ENCODE measurements around the gene SNED1. TPM values are rescaled to one million over a fixed set of nuclear protein-coding genes. Genes with fewer than 3 reads are reported as not detected.

SNED1 gene
- total RNA-seq, 2 donors from 2014 or later: 3.0 to 4.8 TPM

- H3K4me1 Mint-ChIP-seq: no peaks in the 10 kb centered on the region
- no peak overlapping the region for H3K27ac Mint-ChIP-seq
These were observed 17.1 kb upstream of the SNED1 start for GRCh38 chr2:240981280-240981679.

GRCh38 chr2:240981871-240982800 lies 16.3 kb upstream of the SNED1 start:
- no peak overlapping the region for H3K27ac Mint-ChIP-seq
- H3K9me3 Mint-ChIP-seq: no peaks in the 10 kb centered on the region
- ATAC-seq (replicated peaks): no peak
- no peaks in the 10 kb centered on the region for H3K4me1 Mint-ChIP-seq
- no peaks in the 10 kb centered on the region for H3K27me3 Mint-ChIP-seq
- H3K36me3 Mint-ChIP-seq (ENCODE audit: low read depth): no peaks in the 10 kb centered on the region
- no peak overlapping the region for H3K4me3 Mint-ChIP-seq

More at GRCh38 chr2:240981280-240981679, 17.1 kb upstream of the SNED1 start:
- Mint-ChIP-seq H3K9me3 (no peaks in the 10 kb centered on the region), H3K4me3 (no peak overlapping the region), H3K36me3 (ENCODE audit: low read depth) (no peaks in the 10 kb centered on the region), H3K27me3 (no peaks in the 10 kb centered on the region)
- no peak for ATAC-seq (replicated peaks)

GRCh38 chr2:240982821-240983281 lies 15.6 kb upstream of the SNED1 start:
- Mint-ChIP-seq H3K36me3 (ENCODE audit: low read depth) (no peaks in the 10 kb centered on the region), H3K27ac (no peak overlapping the region), H3K9me3 (no peaks in the 10 kb centered on the region), H3K4me1 (no peaks in the 10 kb centered on the region), H3K27me3 (no peaks in the 10 kb centered on the region), H3K4me3 (no peak overlapping the region)
- no peak for ATAC-seq (replicated peaks)

- Mint-ChIP-seq H3K4me1 (no peaks in the 10 kb centered on the region), H3K27me3 (no peaks in the 10 kb centered on the region), H3K9me3 (no peaks in the 10 kb centered on the region), H3K27ac (no peak overlapping the region), H3K36me3 (ENCODE audit: low read depth) (no peaks in the 10 kb centered on the region), H3K4me3 (no peak overlapping the region)
- ATAC-seq (replicated peaks): peak; percentile 67
These were observed 14.9 kb upstream of the SNED1 start for GRCh38 chr2:240983361-240983995.

- H3K27me3 Mint-ChIP-seq: no peaks in the 10 kb centered on the region
- no peaks in the 10 kb centered on the region for H3K4me1 Mint-ChIP-seq
- H3K36me3 Mint-ChIP-seq (ENCODE audit: low read depth): no peaks in the 10 kb centered on the region
- H3K9me3 Mint-ChIP-seq: no peaks in the 10 kb centered on the region
- no peak for ATAC-seq (replicated peaks)
- no peak overlapping the region for H3K4me3 Mint-ChIP-seq
- H3K27ac Mint-ChIP-seq: no peak overlapping the region
These were observed 14.4 kb upstream of the SNED1 start for GRCh38 chr2:240983996-240984498.

GRCh38 chr2:240985881-240986786 lies 12.3 kb upstream of the SNED1 start:
- H3K27me3 Mint-ChIP-seq: no peaks in the 10 kb centered on the region

GRCh38 chr2:240986787-240987411 lies 11.5 kb upstream of the SNED1 start:
- H3K4me3 Mint-ChIP-seq: no peak overlapping the region
- no peaks in the 10 kb centered on the region for H3K9me3 Mint-ChIP-seq
- no peak for ATAC-seq (replicated peaks)
- no peaks in the 10 kb centered on the region for H3K36me3 Mint-ChIP-seq (ENCODE audit: low read depth)
- no peak overlapping the region for H3K27ac Mint-ChIP-seq
- no peaks in the 10 kb centered on the region for H3K27me3 Mint-ChIP-seq
- no peaks in the 10 kb centered on the region for H3K4me1 Mint-ChIP-seq

More at GRCh38 chr2:240985881-240986786, 12.3 kb upstream of the SNED1 start:
- H3K4me1 Mint-ChIP-seq: no peaks in the 10 kb centered on the region
- no peak overlapping the region for H3K4me3 Mint-ChIP-seq
- H3K9me3 Mint-ChIP-seq: no peaks in the 10 kb centered on the region
- ATAC-seq (replicated peaks): no peak
- H3K27ac Mint-ChIP-seq: no peak overlapping the region
- no peaks in the 10 kb centered on the region for H3K36me3 Mint-ChIP-seq (ENCODE audit: low read depth)

GRCh38 chr2:240987588-240987987 lies 10.8 kb upstream of the SNED1 start:
- Mint-ChIP-seq H3K27ac (no peak overlapping the region), H3K27me3 (no peaks in the 10 kb centered on the region), H3K9me3 (no peaks in the 10 kb centered on the region), H3K4me3 (no peak overlapping the region), H3K4me1 (no peaks in the 10 kb centered on the region), H3K36me3 (ENCODE audit: low read depth) (no peaks in the 10 kb centered on the region)
- ATAC-seq (replicated peaks): no peak

- H3K4me1 Mint-ChIP-seq: no peaks in the 10 kb centered on the region
- H3K9me3 Mint-ChIP-seq: no peaks in the 10 kb centered on the region
- no peak overlapping the region for H3K4me3 Mint-ChIP-seq
- no peak overlapping the region for H3K27ac Mint-ChIP-seq
- H3K27me3 Mint-ChIP-seq: no peaks in the 10 kb centered on the region
- ATAC-seq (replicated peaks): no peak
- H3K36me3 Mint-ChIP-seq (ENCODE audit: low read depth): no peaks in the 10 kb centered on the region
These were observed 10.3 kb upstream of the SNED1 start for GRCh38 chr2:240988146-240988545.

- Mint-ChIP-seq H3K27ac (no peak overlapping the region), H3K36me3 (ENCODE audit: low read depth) (no peaks in the 10 kb centered on the region), H3K9me3 (no peaks in the 10 kb centered on the region), H3K27me3 (no peaks in the 10 kb centered on the region), H3K4me3 (no peak overlapping the region), H3K4me1 (no peaks in the 10 kb centered on the region)
- ATAC-seq (replicated peaks): no peak
These were observed 9.7 kb upstream of the SNED1 start for GRCh38 chr2:240988571-240989271.

- no peak overlapping the region for H3K4me3 Mint-ChIP-seq
- no peaks in the 10 kb centered on the region for H3K9me3 Mint-ChIP-seq
- no peak overlapping the region for H3K27ac Mint-ChIP-seq
- H3K36me3 Mint-ChIP-seq (ENCODE audit: low read depth): no peaks in the 10 kb centered on the region
- ATAC-seq (replicated peaks): no peak
- H3K4me1 Mint-ChIP-seq: no peaks in the 10 kb centered on the region
- no peaks in the 10 kb centered on the region for H3K27me3 Mint-ChIP-seq
These were observed 8.8 kb upstream of the SNED1 start for GRCh38 chr2:240989451-240990265.

GRCh38 chr2:240990266-240990529 lies 8.2 kb upstream of the SNED1 start:
- Mint-ChIP-seq H3K27me3 (no peaks in the 10 kb centered on the region), H3K9me3 (no peaks in the 10 kb centered on the region), H3K4me1 (no peaks in the 10 kb centered on the region), H3K36me3 (ENCODE audit: low read depth) (no peaks in the 10 kb centered on the region), H3K27ac (no peak overlapping the region), H3K4me3 (no peak overlapping the region)
- ATAC-seq (replicated peaks): no peak
